Body of pancreas (tissue), 4 donors: Measurements from ENCODE around the gene PLA2G2F. TPM values are rescaled to one million over a fixed set of nuclear protein-coding genes. Genes with fewer than 3 reads are reported as not detected.

ENCODE experiments used
- ATAC-seq: fragments of 150-250 bp; one replicate; pipeline ENCODE4 v1.9.1; 2016
- DNase-seq, 4 donors: peaks; one replicate each; pipeline ENCODE4 v3.0.0-alpha.2; 2019
- H3K27ac ChIP-seq, 4 donors: fragments of 200-600 bp; sonication (generic); 1 replicate in 3 of 4; 2 replicates in 1 of 4; pipeline versions ENCODE4 v1.5.1 to v1.6.1; 2016 to 2019; ENCODE audit warnings: mild to moderate bottlenecking in 1 of 4, mixed read lengths in 1 of 4, moderate library complexity in 1 of 4
- H3K27me3 ChIP-seq, 2 donors: fragments of 200-600 bp; sonication (generic); one replicate each; pipeline ENCODE4 v1.6.0; 2016; ENCODE audit warnings: mild to moderate bottlenecking in 1 of 2
- H3K36me3 ChIP-seq, 2 donors: fragments of 200-600 bp; sonication (generic); replicated peaks in 1 of 2; 2 replicates each; pipeline ENCODE4 v1.5.1; 2016; ENCODE audit warnings: low read depth in 2 of 2; ENCODE audit not compliant: insufficient read depth in 1 of 2
- H3K4me1 ChIP-seq: fragments of 200-600 bp; sonication (generic); one replicate; pipeline ENCODE4 v1.6.0; 2016
- H3K4me3 ChIP-seq, 2 donors: fragments of 200-600 bp; sonication (generic); 1 replicate in 1 of 2; 2 replicates in 1 of 2; pipeline ENCODE4 v1.5.1; 2016 to 2019
- H3K9me3 ChIP-seq, 3 donors: fragments of 200-600 bp; sonication (generic); 1 replicate in 2 of 3; 2 replicates in 1 of 3; pipeline ENCODE4 v1.5.1; 2016
- CTCF ChIP-seq, 7 experiments: fragments of 450-650 bp in 4 of 7; fragments of 200-600 bp in 3 of 7; sonication (generic) in 3 of 7; IDR thresholded peaks; one replicate each; pipeline ENCODE4 v1.5.1; 2016 to 2019; ENCODE audit warnings: antibody characterized with exemption in 7 of 7
- POLR2A ChIP-seq, 3 donors: fragments of 450-650 bp; IDR thresholded peaks; one replicate each; pipeline ENCODE4 v1.6.1; 2016; ENCODE audit warnings: antibody characterized with exemption in 3 of 3, mild to moderate bottlenecking in 2 of 3
- WGBS, 2 donors: methylation state at CpG; one replicate each; pipeline ENCODE4 v1.1.5; 2017; 5-methylcytosine and 5-hydroxymethylcytosine counted together
- intact Hi-C: fragments of 100-400 bp; cut with DNase I; formaldehyde crosslinking; loops from one replicate; pipeline ENCODE4 v1.15.1; 2023
- total RNA-seq, 2 donors: library from RNA; depleted of rRNA; stranded (reverse); fragments of >200 nt; gene quantifications; one replicate each; pipeline ENCODE4 v1.1.0, GENCODE V29; 2016

The PLA2G2F gene
- total RNA-seq, 2 donors from 2014 or later, result not detected

GRCh38 chr1:20093940-20094391 lies 45.2 kb upstream of the PLA2G2F start:
- DNase-seq, result peak in 3 of 4 donors; percentile 28 to 44 (median 29)
- WGBS, 2 donors, result 61 to 78% methylated on average over 3 to 5 of the region's 5 CpGs
- ATAC-seq, result peak; percentile 59
- intact Hi-C loops, result no loop called here
- Histone ChIP-seq H3K9me3 (no peaks in the 10 kb centered on the region), H3K4me3 (no peak overlapping the region), H3K4me1 (no peaks in the 10 kb centered on the region), H3K36me3 (no peaks in the 10 kb centered on the region), H3K27me3 (no peaks in the 10 kb centered on the region), H3K27ac (no peak overlapping the region)
- TF ChIP-seq CTCF (IDR thresholded peaks at IDR 0.05) (no peak), POLR2A (IDR thresholded peaks at IDR 0.05) (no peak)

DNA sequence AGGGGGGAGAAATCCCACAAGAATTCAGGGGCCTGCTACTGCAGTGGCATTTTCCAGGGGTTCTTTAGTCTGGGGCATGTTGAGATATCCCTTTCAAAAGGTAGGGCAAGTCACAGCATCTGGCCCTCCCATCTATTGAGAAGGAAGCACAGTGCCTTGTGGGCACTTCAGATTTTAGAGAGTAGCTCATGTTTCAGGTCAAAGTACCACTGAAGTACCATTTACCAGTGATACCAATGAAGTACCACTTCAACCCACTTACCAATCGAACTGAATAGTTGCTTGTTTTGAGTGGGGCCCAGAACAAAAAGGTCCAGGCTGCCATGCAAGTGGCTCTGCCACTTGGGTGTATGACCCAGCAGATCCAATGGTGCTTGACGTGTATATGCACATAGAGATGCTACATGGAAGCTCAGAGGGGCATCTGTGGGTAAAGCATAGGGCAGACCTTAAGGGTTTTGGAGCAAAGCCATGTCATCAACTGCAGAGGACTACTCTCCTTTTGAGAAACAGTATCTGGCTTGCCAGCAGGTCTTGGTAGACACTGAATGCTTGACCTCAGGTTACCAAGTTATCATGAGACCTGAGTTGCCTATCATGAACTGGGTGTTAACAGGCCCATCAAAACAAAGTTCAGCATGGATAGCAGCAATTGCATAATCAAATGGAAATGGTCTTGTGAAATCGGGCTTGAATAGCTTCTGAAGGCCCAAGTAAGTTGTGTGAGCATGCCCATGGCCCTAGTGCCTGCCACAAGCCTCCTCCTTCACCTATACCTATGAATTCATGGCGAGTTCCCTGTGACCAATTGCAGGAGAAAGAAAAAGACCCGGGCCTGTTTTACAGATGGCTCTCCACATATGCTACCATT lies 43.3 kb upstream of the PLA2G2F start:
- no peaks in the 10 kb centered on the region for H3K36me3 ChIP-seq
- ATAC-seq (no peak), DNase-seq (no peak)
- TF ChIP-seq POLR2A (IDR thresholded peaks at IDR 0.05) (no peak), CTCF (IDR thresholded peaks at IDR 0.05) (no peak)
- no peak overlapping the region for H3K4me3 ChIP-seq
- H3K27me3 ChIP-seq, result no peaks in the 10 kb centered on the region
- no peaks in the 10 kb centered on the region for H3K4me1 ChIP-seq
- H3K27ac ChIP-seq, result no peak overlapping the region
- intact Hi-C loops, result no loop called here
- 51 to 60% methylated on average over 4 to 5 of the region's 5 CpGs for whole genome bisulfite sequencing, 2 donors
- H3K9me3 ChIP-seq, result no peaks in the 10 kb centered on the region

DNA sequence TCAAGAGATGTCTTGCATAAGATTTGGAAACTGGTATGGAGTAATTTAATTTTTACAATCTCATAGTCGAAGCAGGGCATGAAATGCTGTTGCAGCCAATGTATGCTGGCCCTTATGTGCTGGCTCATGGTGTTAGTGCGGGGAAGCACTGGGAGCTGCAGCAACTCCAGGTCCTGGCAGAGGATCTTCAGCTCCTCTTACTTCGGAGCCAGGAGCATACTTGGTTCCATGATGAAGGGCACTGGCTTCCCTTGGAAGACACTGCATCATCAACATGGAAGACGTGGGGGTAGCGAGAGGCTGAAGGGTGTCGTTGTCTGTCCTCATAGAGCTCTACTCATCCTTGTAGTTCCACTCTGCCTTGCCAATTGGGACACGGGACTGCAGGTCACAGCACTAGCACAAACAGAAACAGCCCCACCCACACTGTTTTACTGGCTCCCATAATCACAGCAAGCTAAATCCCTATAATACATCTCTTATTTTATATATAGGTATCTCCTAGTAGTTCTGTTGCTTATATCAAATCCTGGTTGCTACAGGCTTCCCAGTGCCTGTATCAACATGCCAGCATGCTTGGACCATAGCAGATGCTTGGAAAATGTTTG lies 42.2 kb upstream of the PLA2G2F start:
- ATAC-seq (no peak), DNase-seq (no peak)
- no peak overlapping the region for H3K4me3 ChIP-seq
- H3K9me3 ChIP-seq, result no peaks in the 10 kb centered on the region
- intact Hi-C loops, result no loop called here
- H3K27ac ChIP-seq, result no peak overlapping the region
- WGBS, 2 donors, result 72 to 79% methylated on average over 7 of the region's 7 CpGs
- no peaks in the 10 kb centered on the region for H3K27me3 ChIP-seq
- H3K4me1 ChIP-seq, result no peaks in the 10 kb centered on the region
- no peaks in the 10 kb centered on the region for H3K36me3 ChIP-seq
- TF ChIP-seq POLR2A (IDR thresholded peaks at IDR 0.05) (no peak), CTCF (IDR thresholded peaks at IDR 0.05) (no peak)

GRCh38 chr1:20099533-20099932 lies 39.6 kb upstream of the PLA2G2F start:
- Histone ChIP-seq H3K27me3 (no peaks in the 10 kb centered on the region), H3K4me3 (no peak overlapping the region), H3K36me3 (no peaks in the 10 kb centered on the region), H3K4me1 (no peaks in the 10 kb centered on the region), H3K9me3 (no peaks in the 10 kb centered on the region), H3K27ac (no peak overlapping the region)
- ATAC-seq, result no peak
- 53 to 63% methylated on average over 3 of the region's 3 CpGs for WGBS, 2 donors
- TF ChIP-seq POLR2A (IDR thresholded peaks at IDR 0.05) (no peak), CTCF (IDR thresholded peaks at IDR 0.05) (no peak)
- intact Hi-C loops, result no loop called here
- DNase-seq, result no peak
